GM21381 (cell line): ENCODE measurements around the gene TMEM184B.
"Not testable (repeated sequence)": the region's sequence is repeated elsewhere in the genome, so short reads cannot be mapped to it uniquely, and the experiment has no call there.

Experiments
- ATAC-seq: cut with Tn5 transposase; IDR thresholded peaks from one replicate; pipeline ENCODE4 v1.9.1; 2021; ENCODE audit warnings: mild to moderate bottlenecking, moderate library complexity; ENCODE audit not compliant: unreplicated experiment

The TMEM184B gene

DNA sequence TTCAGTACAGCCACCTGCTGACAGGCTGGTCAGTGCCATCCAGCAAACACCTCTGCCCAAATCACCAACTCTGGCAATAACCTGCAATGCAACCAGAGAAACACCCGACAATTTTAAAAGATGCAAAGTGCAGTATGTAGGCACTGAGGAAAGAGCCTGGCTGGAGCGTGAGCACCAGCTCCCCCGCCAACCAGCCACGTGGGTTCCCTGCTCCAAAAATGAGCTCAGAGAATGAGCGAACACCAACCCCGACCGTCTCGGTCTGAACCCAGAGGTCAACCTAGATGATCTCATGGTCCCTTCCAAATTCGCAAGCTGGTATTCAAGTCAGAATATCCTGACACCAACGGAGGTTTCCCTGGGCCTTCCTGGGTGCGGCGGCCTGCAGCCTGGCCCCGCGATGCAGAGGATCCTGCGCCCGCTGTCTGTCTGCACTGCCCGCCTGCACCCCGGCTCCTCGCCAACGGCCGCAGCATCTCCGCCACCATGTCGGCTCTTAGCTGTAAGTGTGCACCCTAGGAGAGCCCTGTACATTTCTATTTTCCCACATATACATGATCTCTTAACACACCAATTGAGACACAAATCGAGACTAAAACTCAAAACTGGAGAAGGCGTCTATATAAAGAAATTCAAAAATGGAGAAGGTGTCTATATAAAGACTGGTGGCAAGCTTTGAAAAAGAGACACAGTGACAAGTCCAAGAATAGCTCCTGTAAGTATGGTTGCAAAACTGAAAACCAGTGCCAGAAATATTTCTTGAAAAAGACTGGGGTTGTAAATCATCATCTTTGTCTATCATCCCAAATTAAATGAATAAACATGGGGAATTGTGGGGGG is 22.8 kb downstream of the TMEM184B start:
- ATAC-seq = no peak

DNA sequence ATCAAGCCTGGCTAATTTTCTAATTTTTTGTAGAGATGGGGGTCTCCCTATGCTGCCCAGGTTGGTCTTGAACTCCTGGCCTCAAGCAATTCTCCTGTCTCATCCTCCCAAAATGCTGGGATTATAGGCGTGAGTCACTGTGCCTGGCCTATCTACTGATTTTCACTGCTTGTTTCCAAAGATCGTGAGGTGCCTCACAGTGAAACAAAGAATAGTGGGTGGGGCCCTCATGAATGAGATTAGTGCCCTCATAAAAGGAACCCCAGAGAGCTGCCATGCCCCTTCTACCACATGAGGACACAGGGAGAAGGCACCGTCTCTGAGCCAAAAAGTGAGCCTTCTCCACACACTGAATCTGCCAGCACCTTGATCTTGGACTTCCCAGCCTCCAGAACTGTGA is 23.5 kb downstream of the TMEM184B start:
- ATAC-seq = no peak

DNA sequence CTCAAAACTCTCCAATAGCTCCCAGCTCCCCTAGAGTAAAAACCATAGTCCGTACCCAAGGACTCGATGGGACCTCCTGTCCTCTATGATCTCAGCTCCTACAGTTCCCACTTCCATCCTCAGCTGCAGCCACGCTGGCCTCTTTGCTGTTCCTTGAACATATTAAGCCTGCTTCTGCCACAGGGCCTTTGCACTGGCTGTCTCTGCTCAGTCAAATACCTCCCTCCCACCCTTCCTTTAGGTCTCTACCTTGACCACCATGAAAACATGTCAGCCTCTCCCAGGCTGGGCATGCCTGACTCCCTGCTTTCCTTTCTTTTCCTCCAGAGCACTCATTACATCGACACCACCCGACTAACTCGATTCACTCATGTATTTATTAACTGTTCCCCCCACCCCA is 24.5 kb downstream of the TMEM184B start:
- ATAC-seq = no peak

DNA sequence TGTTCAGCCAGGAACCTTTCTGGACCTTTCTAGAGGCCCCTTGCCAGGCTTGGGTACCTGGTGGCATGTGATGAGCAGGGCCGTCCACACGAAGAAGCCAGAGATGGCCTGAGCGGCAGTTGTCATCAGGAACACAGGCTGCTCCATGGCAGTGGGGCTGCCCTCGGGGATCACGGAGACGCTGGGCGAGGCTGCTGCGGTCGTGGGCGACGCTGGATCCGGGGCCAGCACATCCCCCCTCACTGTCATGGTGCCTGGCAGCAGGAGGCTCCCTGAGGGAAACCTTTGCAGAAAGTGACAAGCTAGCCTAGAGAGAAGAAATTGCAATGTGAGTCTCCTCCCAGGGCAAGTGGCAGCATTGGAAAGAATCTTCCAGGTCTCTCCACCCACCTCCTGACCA is 25.1 kb downstream of the TMEM184B start:
- no peak for ATAC-seq

- no peak for ATAC-seq
These were observed 26.1 kb downstream of the TMEM184B start for GRCh38 chr22:38246692-38247091.

GRCh38 chr22:38246046-38246658 is 26.7 kb downstream of the TMEM184B start:
- ATAC-seq = no peak

DNA sequence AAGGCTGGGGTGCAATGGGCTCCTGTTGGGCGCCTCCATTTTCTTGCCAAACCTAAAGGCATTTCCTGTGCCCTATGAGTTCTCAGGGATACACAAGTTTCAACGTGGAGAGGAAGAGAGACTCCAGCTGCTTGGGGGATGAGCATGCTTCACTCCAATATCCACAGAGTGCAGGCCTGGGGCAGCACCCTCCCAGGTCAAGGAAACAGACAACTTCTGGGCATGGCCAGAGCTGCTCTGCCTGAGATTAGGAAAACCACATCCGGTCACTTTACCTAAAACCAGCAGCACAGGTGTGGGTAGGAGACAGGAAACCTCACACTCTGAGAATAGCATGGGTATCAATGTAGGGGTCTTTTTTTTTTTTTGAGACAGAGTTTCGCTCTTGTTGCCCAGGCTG is 28.7 kb downstream of the TMEM184B start:
- no peak for ATAC-seq

DNA sequence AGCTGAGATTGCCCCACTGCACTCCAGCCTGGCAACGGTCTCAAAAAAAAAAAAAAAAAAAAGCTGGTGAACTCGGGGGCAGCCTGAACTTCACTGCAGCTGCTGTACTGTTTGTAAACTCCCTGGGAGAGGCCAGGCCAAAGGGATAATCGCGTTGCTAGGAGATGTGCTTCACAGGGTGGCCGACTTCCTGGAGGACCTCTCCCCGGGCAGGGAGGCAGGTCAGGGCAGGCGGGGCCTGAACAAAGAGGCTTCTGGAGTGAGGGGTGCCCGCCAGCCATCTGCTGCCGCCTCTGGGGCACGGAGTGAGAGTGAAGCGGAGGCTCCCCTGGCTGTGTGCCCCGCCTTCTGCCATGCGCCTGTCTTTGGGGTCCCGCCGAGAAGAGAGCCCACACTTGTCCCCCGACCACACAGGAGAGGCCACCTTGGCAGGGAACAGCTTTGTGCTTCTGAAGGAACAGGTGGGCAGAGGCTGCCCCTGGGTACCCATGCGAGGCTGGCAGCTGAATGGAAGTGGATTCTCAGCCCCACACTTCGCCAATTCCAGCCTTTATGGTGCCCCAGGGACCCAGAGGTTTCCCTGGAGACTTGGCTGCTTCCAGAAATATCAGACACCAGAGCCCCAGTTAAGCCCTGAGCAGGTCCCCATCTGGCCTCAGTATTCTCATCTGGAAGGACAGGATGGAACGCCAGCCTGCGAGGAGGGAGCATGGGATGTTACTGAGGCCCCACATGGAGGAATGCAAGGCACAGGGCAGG is 29.6 kb downstream of the TMEM184B start:
- no peak for ATAC-seq

DNA sequence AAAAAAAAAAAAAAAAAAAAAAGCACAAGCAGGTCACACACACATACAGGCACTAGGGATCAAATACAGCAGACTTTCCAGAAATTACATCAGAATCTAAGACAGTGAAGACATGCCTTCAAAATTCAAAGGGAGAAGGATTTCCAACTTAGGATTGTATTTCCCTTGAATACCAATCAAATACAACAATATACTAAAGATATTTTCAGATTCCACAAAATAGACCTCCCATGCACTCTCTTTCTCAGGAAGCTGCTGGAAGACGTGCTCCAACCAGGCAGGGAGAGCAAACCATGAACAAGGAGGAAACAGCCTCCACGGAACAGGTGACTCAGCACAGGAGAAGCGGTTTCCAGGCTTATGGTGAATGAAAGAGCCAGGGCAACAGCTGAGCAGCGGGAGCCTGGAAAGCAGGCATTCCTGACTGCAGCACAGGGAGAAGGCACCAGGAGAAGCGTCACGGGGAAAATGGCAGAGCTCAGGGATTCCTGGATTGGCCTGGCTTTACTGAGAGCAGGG is 32.0 kb downstream of the TMEM184B start:
- no peak for ATAC-seq

DNA sequence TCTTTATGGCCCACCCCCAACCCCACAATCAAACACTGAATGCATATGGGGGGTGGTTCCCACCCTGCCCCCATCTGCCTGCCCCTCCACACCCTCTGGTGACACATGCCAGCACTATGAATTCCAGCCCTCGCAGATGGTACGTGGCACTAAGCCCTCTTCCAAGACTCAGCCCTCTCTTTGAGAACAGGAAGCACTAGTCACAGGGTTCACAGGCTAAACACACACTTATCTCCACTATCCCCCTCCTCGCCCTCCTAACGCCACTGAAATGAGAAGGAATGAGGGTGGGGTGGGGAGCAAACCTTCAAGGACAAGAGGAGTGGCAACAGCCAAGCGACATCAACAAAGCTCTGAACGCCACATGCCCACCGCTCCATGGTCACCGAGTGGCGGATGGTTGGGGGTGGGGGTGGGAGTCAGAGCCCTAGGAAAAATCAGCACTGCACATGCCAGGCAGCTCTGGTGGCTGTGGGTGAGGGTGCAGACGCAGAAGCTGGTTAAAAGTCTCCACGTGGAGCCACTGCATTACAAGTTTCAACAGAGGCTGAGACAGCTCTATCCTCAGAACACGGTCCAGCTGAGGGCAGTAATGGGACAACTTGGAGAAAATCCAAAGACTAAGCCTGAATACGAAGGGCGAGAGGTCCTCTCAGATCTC is 33.6 kb downstream of the TMEM184B start:
- no peak for ATAC-seq

GRCh38 chr22:38238519-38239071 is 34.2 kb downstream of the TMEM184B start:
- ATAC-seq = no peak

DNA sequence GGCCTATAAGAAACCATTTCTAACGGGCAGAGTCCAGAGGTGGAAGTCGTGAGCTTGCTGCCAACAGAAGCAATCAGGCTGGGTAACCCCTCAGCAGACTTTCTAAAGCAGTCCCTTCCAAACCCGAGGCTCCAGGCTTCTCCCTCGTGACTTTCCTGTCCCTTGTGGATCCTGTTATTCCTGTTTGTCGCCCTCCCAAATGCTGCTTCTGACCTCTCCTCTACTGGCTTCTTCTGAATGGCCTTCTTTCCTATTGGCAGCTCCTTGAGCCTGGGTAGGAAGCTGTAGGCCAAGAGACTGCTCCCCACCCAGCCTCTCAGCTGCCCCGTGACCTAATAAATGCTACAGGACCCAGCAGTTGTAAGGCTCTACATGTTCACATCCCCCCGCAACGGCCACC is 36.0 kb downstream of the TMEM184B start:
- no peak for ATAC-seq

- ATAC-seq = no peak
These were observed 37.5 kb downstream of the TMEM184B start for GRCh38 chr22:38235240-38235850.

DNA sequence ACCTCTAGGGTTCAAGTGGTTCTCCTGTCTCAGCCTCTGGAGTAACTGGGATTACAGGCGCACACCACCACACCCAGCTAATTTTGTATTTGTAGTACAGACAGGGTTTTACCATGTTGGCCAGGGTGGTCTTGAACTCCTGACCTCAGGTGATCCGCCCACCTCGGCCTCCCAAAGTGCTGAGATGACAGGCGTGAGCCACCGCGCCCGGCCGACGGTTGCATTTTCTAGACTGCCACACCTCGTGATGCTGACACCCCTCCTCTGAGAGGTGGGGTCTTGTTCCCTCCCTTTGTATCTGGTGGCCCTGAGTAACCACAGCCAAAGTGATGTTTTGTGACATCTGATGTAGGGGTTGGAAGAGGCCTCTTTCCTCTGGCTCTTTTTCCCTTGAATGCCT is 39.0 kb downstream of the TMEM184B start:
- ATAC-seq = not testable (repeated sequence)

GRCh38 chr22:38233427-38233826 is 39.4 kb downstream of the TMEM184B start:
- ATAC-seq = no peak

DNA sequence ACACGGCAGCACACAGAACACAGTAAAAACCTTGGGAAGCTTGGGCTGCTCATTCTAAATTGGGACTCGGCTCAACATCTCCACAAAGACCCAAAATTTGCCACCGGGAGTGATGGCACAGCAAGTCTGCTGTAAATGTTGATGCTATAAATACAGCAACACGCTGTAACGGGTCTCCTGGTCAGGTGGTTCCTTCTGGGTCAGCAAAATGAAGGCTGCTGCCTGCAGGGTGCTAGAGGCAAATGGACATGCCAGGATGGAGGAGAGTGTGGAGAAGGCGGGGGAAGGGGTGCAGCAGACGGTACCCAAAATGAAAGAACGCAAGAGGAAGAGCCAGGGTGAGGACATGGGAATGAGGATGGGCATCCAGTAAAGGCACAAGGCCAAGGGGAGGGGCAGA is 40.6 kb downstream of the TMEM184B start:
- ATAC-seq = no peak

GRCh38 chr22:38230916-38231315 is 41.9 kb downstream of the TMEM184B start:
- ATAC-seq = no peak

DNA sequence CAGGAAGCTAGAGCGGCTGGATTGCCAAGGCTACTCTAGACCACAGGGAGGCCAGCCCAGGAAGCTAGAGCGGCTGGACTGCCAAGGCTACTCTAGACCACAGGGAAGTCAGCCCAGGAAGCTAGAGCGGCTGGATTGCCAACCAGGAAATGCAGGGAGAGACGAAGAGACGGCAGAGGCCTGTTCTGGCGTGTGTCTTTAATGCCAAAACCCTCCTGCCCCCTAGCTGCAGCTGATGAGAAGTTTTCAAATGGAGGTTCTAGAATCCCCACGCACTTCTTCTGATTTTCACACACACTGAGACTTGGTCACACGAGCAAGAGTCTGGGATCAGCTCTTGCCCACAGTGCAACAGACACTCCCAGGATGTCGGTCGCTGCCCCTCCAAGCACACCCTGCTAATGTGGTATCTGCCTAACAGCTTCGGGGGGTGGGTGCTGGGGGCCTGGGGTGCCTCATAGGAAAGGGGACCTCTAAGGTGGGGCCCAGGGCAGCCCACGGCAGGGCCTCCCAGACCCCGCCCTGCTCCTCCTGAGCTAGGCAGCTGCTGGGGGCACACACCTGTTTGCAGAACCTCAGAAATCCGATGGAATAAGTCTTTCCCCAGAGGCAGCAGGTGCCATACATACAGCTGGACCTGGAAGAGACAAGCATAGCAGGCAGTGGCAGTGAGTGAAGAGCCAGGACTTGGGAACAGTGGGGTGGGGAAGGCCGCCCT is 42.5 kb downstream of the TMEM184B start:
- no peak for ATAC-seq

DNA sequence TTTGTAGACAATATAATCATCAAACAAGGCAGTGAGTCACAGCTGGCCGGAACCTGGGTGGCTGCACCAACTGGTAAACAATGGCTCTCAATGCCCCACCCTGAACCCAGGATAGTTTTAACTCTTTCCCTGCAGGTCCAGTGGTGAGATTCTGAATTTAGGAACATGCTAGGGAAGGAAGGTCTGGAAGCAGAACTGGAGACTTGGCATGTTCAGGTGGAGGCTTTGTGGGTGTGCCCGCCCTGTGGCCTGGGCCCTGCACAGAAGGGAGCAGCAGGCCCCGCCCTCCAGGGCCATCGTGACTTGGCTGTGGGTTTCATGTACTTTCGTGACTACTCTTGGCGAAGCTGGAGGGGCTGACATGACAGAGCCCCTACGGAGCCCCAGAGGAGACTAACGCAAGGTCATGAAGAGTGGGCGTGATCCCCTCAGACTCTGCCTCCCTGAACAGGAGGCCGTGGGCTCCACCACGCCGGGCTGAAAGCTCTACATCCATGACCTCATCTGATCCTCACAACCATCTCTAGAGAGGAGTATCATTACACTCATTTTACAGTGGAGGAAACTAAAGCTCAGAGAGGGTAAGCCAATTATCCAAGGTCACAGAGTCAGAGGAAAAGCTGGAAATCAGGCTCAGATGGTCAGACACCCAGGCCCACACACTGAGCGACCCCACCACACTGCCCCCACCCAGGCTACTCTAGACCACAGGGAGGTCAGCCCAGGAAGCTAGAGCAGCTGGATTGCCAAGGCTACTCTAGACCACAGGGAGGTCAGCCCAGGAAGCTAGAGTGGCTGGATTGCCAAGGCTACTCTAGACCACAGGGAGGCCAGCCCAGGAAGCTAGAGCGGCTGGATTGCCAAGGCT is 43.7 kb downstream of the TMEM184B start:
- ATAC-seq = no peak
